Gastroesophageal sphincter (tissue), 3 donors: Measurements from ENCODE around the gene KLHDC8A.

Source experiments
- CTCF ChIP-seq, 4 experiments: fragments of 200-600 bp in 2 of 4; fragments of 450-650 bp in 2 of 4; sonication (generic) in 1 of 4; IDR thresholded peaks; one replicate each; pipeline ENCODE4 v1.5.1; 2017 to 2019; ENCODE audit warnings: antibody characterized with exemption in 4 of 4, mild to moderate bottlenecking in 2 of 4, moderate library complexity in 2 of 4
- POLR2AphosphoS5 ChIP-seq: sonication (generic); formaldehyde crosslinking; IDR thresholded peaks from one replicate; pipeline ENCODE4 v1.6.1; 2017; ENCODE audit warnings: antibody characterized with exemption

- TF ChIP-seq CTCF (IDR thresholded peaks at IDR 0.05) (peak; percentile 72 to 83 (median 81)), POLR2AphosphoS5 (no peak)
Measured at GRCh38 chr1:205354259-205355074, 2.3 kb downstream of the KLHDC8A start.
